WTC11 (cell line): ENCODE results near the gene TMA7B. TPM values are rescaled to one million over a fixed set of nuclear protein-coding genes. Genes with fewer than 3 reads are reported as not detected.

ENCODE experiments used
- ATAC-seq: fragments of 200-7000 bp; cut with Tn5 transposase; 2 replicates; pipeline ENCODE4 v1.10.0; 2021; ENCODE audit warnings: mild to moderate bottlenecking, moderate library complexity
- CTCF ChIA-PET: fragments of 300-600 bp; sonication (Branson Sonifier 250); formaldehyde crosslinking; loops from one replicate; lab custom pipeline; 2021; ENCODE audit warnings: antibody characterized with exemption; lab: Charles Lee
- POLR2A ChIA-PET: fragments of 350-600 bp; sonication (Branson Sonifier 250); formaldehyde crosslinking; loops from one replicate; lab custom pipeline; 2021; ENCODE audit warnings: antibody characterized with exemption; lab: Charles Lee
- DNase-seq: peaks from one replicate; pipeline ENCODE4 v3.0.0; 2021; ENCODE audit warnings: low spot score
- H3K27ac Mint-ChIP-seq: 2 replicates; pipeline ENCODE4 v1.8.0; 2021; ENCODE audit warnings: mixed read lengths
- H3K27me3 Mint-ChIP-seq: 2 replicates; pipeline ENCODE4 v1.8.0; 2021; ENCODE audit warnings: low read depth, mild to moderate bottlenecking, moderate library complexity, mixed read lengths
- H3K36me3 Mint-ChIP-seq: 2 replicates; pipeline ENCODE4 v1.8.0; 2021; ENCODE audit warnings: mixed read lengths
- H3K4me1 Mint-ChIP-seq: 2 replicates; pipeline ENCODE4 v1.8.0; 2022; ENCODE audit warnings: mixed read lengths
- H3K4me3 Mint-ChIP-seq: 2 replicates; pipeline ENCODE4 v1.8.0; 2021; ENCODE audit warnings: mild to moderate bottlenecking, moderate library complexity, mixed read lengths
- H3K9me3 Mint-ChIP-seq: 2 replicates; pipeline ENCODE4 v1.8.0; 2021; ENCODE audit warnings: mixed read lengths
- ARID4B ChIP-seq: sonication (generic); formaldehyde crosslinking; IDR thresholded peaks from 2 replicates; pipeline ENCODE4 v1.8.0; 2023; ENCODE audit warnings: missing genetic modification reagents, mild to moderate bottlenecking, borderline replicate concordance
- CDX4 ChIP-seq: fragments of 250-450 bp; sonication (Bioruptor Pico); IDR thresholded peaks from 2 replicates; pipeline ENCODE4 v1.9.0; 2021; ENCODE audit warnings: moderate library complexity, mild to moderate bottlenecking, inconsistent platforms, borderline replicate concordance
- CTCF ChIP-seq: fragments of 200-600 bp; IDR thresholded peaks from 2 replicates; pipeline ENCODE4 v1.8.0; 2022; ENCODE audit warnings: antibody characterized with exemption
- E2F4 ChIP-seq: sonication (generic); formaldehyde crosslinking; IDR thresholded peaks from 2 replicates; pipeline ENCODE4 v1.8.1; 2022; ENCODE audit warnings: low read depth, mild to moderate bottlenecking, moderate library complexity, missing genetic modification reagents, borderline replicate concordance
- FOXP1 ChIP-seq: sonication (generic); formaldehyde crosslinking; IDR thresholded peaks from 2 replicates; pipeline ENCODE4 v1.8.0; 2022; ENCODE audit warnings: missing genetic modification reagents, mild to moderate bottlenecking, moderate library complexity, borderline replicate concordance
- GRHL2 ChIP-seq: fragments of 250-450 bp; sonication (Bioruptor Pico); IDR thresholded peaks from 2 replicates; pipeline ENCODE4 v1.8.0; 2022; ENCODE audit warnings: mild to moderate bottlenecking, moderate library complexity; ENCODE audit not compliant: insufficient replicate concordance, severe bottlenecking
- HMGXB4 ChIP-seq: sonication (generic); formaldehyde crosslinking; IDR thresholded peaks from 2 replicates; pipeline ENCODE4 v1.8.1; 2023; ENCODE audit warnings: mild to moderate bottlenecking, moderate library complexity, missing genetic modification reagents
- JAZF1 ChIP-seq: fragments of 250-450 bp; sonication (Bioruptor Pico); IDR thresholded peaks from 2 replicates; pipeline ENCODE4 v1.9.0; 2021; ENCODE audit warnings: moderate library complexity, mild to moderate bottlenecking, inconsistent platforms
- JUN ChIP-seq: sonication (generic); formaldehyde crosslinking; IDR thresholded peaks from 2 replicates; pipeline ENCODE4 v1.8.0; 2023; ENCODE audit warnings: mild to moderate bottlenecking, missing genetic modification reagents
- MAX ChIP-seq: sonication (generic); formaldehyde crosslinking; IDR thresholded peaks from 2 replicates; pipeline ENCODE4 v1.8.0; 2022; ENCODE audit warnings: mild to moderate bottlenecking, missing genetic modification reagents
- NFATC4 ChIP-seq: fragments of 250-450 bp; sonication (Bioruptor Pico); IDR thresholded peaks from 2 replicates; pipeline ENCODE4 v1.9.0; 2021; ENCODE audit warnings: mild to moderate bottlenecking
- OVOL2 ChIP-seq: fragments of 250-450 bp; sonication (Bioruptor Pico); IDR thresholded peaks from 2 replicates; pipeline ENCODE4 v1.9.0; 2021; ENCODE audit warnings: mild to moderate bottlenecking, borderline replicate concordance
- SOX15 ChIP-seq: fragments of 250-450 bp; sonication (Bioruptor Pico); IDR thresholded peaks from 2 replicates; pipeline ENCODE4 v1.9.0; 2021; ENCODE audit warnings: mild to moderate bottlenecking
- SP1 ChIP-seq: sonication (generic); formaldehyde crosslinking; conservative IDR thresholded peaks from 2 replicates; pipeline ENCODE4 v1.8.1; 2022; ENCODE audit warnings: missing genetic modification reagents
- TCF7 ChIP-seq: sonication (generic); formaldehyde crosslinking; IDR thresholded peaks from 2 replicates; pipeline ENCODE4 v1.8.0; 2022; ENCODE audit warnings: mild to moderate bottlenecking, low read depth, missing genetic modification reagents, moderate library complexity
- TEAD4 ChIP-seq: sonication (generic); formaldehyde crosslinking; IDR thresholded peaks from 2 replicates; pipeline ENCODE4 v1.8.0; 2022; ENCODE audit warnings: mild to moderate bottlenecking, missing genetic modification reagents
- ZNF121 ChIP-seq: sonication (generic); formaldehyde crosslinking; IDR thresholded peaks from 2 replicates; pipeline ENCODE4 v1.8.0; 2023; ENCODE audit warnings: missing genetic modification reagents
- ZNF138 ChIP-seq: sonication (generic); formaldehyde crosslinking; conservative IDR thresholded peaks from 2 replicates; pipeline ENCODE4 v1.8.1; 2022; ENCODE audit warnings: mild to moderate bottlenecking, moderate library complexity, missing genetic modification reagents
- ZNF512 ChIP-seq: sonication (generic); formaldehyde crosslinking; IDR thresholded peaks from 2 replicates; pipeline ENCODE4 v1.8.1; 2022; ENCODE audit warnings: missing genetic modification reagents, borderline replicate concordance
- total RNA-seq: library from RNA; stranded (reverse); gene quantifications from 3 replicates; pipeline ENCODE4 v1.2.3, GENCODE V29; 2021

The TMA7B gene
- total RNA-seq, 1 experiment from 2014 or later, result not detected

- TF ChIP-seq GRHL2 (CRISPR knock-in tag), result no peak
- no peak for TF ChIP-seq CDX4 (CRISPR knock-in tag)
- no peak for TF ChIP-seq SP1 (CRISPR knock-in tag)
- TF ChIP-seq E2F4 (CRISPR knock-in tag), result no peak
- TF ChIP-seq JAZF1 (CRISPR knock-in tag), result no peak
- TF ChIP-seq SOX15 (CRISPR knock-in tag), result no peak
- no peak for TF ChIP-seq FOXP1 (CRISPR knock-in tag)
- TF ChIP-seq ARID4B (CRISPR knock-in tag), result no peak
- TF ChIP-seq HMGXB4 (CRISPR knock-in tag), result no peak
- H3K36me3 Mint-ChIP-seq, result no peaks in the 10 kb centered on the region
- no peak overlapping the region for H3K4me3 Mint-ChIP-seq
- peak overlapping the region; percentile 53 for H3K27ac Mint-ChIP-seq
- no peaks in the 10 kb centered on the region for H3K27me3 Mint-ChIP-seq
- no peak for ATAC-seq
- POLR2A ChIA-PET, result interaction anchor here (0.7 kb wide), 1 partner anchor 287 kb away, joined by 3 read pairs; no protein-coding TSS in a partner anchor
- CTCF ChIA-PET, result interaction anchor here (1.0 to 5.1 kb wide), 6 partner anchors 8 to 99 kb away, joined by 3 to 68 read pairs (median 18); partner anchors contain the start of gene TMA7B
- H3K4me1 Mint-ChIP-seq, result peaks cover 84% of the 10 kb centered on the region
- no peak for DNase-seq
- H3K9me3 Mint-ChIP-seq, result no peaks in the 10 kb centered on the region
Observed at GRCh38 chr22:39941601-39942000, 18.6 kb upstream of the TMA7B start.

GRCh38 chr22:39942439-39943230, 17.6 kb upstream of the TMA7B start:
- no peaks in the 10 kb centered on the region for H3K27me3 Mint-ChIP-seq
- CTCF ChIA-PET, result interaction anchor here (0.6 to 5.1 kb wide), 25 partner anchors 9 to 407 kb away, joined by 3 to 68 read pairs (median 4); partner anchors contain the start of genes ADSL and TMA7B

GRCh38 chr22:39943337-39943736, 16.9 kb upstream of the TMA7B start:
- Mint-ChIP-seq H3K27me3 (no peaks in the 10 kb centered on the region), H3K9me3 (no peaks in the 10 kb centered on the region), H3K4me3 (no peak overlapping the region), H3K36me3 (no peaks in the 10 kb centered on the region), H3K27ac (no peak overlapping the region), H3K4me1 (peaks cover 80% of the 10 kb centered on the region)
- CTCF ChIA-PET, result interaction anchor here (0.6 to 5.1 kb wide), 28 partner anchors 9 to 408 kb away, joined by 3 to 68 read pairs (median 4); partner anchors contain the start of gene ADSL
- peak; percentile 70 for DNase-seq
- ATAC-seq, result peak; percentile 84
- POLR2A ChIA-PET, result interaction anchor here (0.7 kb wide), 1 partner anchor 101 kb away, joined by 3 read pairs; no protein-coding TSS in a partner anchor
- TF ChIP-seq CTCF (0 out of 2 replicates have a peak, but pooled peaks have one; percentile 13), ZNF138 (CRISPR knock-in tag) (no peak), MAX (CRISPR knock-in tag) (no peak), JUN (no peak), TEAD4 (CRISPR knock-in tag) (no peak), NFATC4 (CRISPR knock-in tag) (no peak), ZNF512 (CRISPR knock-in tag) (no peak), TCF7 (CRISPR knock-in tag) (no peak)

More at GRCh38 chr22:39942439-39943230, 17.6 kb upstream of the TMA7B start:
- Mint-ChIP-seq H3K4me3 (no peak overlapping the region), H3K9me3 (no peaks in the 10 kb centered on the region), H3K4me1 (peaks cover 87% of the 10 kb centered on the region), H3K27ac (peak overlapping the region; percentile 30; the same call in 1 of the 2 replicates), H3K36me3 (no peaks in the 10 kb centered on the region)
- POLR2A ChIA-PET, result no interaction called here
- TF ChIP-seq OVOL2 (no peak), ZNF121 (CRISPR knock-in tag) (peak; percentile 79; the same call in 1 of the 2 replicates)
- no peak for DNase-seq
- no peak for ATAC-seq
